SKM-1 (cell line): Measurements from ENCODE around the gene MRPL10.
A peak's percentile ranks its signal among the peaks of the same experiment; 100 is the strongest.

Source experiments
- DNase-seq: peaks from one replicate; lab custom pipeline; 2025; ENCODE audit not compliant: unreplicated experiment; lab: John Stamatoyannopoulos, UW

Gene MRPL10

GRCh38 chr17:47815106-47815918 is 16.0 kb downstream of the MRPL10 start:
- no peak for DNase-seq

DNA sequence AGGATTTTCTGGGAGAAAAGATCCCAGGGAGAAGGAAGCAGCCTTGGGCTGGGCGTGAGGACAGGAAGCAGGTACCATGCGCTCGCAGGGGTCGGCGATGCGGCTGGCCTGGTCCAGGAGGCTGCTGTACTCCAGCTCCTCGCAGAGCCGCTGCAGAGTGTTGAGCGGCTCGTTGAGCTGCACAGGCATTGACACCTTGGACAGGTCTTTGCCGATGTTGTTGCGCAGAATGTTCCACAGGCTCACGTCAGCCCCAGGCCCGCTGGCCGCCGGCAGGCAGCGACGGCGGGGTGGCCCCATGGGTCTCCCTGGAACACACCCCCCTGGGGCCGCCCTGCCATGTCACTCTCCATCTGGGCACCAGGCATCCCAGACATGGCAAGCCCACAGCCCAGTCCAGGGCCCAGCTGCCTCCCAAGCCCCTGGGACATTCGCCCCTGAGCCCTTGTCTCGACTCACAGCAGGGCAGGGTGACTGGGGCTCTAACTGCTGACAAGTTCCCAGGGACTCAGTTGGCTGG is 17.8 kb downstream of the MRPL10 start:
- no peak for DNase-seq

DNA sequence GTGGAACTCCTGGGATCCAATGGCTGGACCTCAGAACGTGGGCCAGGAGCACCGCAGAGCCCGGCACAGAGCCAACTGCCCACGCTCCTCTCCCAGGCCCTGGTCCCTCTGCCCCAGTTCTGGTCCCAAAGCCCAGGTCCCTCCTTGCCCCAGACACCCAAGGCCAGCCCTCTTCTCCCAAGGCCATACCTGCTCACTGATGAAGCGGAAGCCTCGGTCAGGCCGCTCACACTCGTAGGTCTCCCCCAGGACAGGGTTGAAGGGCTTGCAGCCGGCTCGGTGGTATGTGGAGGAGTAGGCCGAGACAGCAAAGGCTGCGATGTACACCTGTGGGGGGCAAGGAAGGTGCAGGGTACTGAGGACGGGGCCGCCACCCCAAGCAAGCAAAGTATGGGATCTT is 18.3 kb downstream of the MRPL10 start:
- no peak for DNase-seq

DNA sequence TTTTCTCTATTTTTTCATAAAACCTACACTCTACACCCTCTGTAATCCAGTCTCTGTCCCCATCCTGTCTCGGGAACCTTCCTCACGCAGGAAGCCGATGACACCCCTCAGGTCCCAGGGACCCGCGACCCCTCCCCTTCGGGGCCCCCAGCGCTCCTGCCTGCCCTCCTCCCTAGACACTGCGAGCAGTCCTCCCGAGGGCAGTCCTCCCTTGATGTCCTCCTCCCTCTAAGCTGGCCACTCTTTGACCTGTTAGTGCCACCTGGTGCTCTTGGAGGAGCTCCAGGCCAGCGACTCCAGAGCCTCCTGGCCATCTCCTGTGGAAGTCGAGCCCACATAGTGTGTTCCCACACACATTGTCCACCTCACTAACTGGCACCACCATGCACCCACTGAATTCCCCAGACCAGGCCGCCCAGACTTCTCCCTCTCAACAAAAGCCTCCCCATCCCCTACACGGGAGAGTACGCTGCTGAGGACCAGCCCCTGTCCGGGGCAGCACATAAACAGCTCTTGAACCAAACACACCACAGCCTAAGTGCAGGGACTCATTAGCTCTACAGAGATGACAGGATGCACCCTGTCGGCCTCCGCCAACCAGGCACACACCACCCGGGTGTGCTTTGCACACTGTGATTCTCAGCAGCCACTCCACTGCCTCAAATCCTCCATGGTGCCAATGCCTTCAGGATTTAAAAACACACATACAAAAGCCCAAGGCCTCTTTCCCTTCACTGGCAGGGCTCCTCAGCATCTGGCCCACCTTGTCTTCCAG is 19.0 kb downstream of the MRPL10 start:
- DNase-seq = no peak

DNA sequence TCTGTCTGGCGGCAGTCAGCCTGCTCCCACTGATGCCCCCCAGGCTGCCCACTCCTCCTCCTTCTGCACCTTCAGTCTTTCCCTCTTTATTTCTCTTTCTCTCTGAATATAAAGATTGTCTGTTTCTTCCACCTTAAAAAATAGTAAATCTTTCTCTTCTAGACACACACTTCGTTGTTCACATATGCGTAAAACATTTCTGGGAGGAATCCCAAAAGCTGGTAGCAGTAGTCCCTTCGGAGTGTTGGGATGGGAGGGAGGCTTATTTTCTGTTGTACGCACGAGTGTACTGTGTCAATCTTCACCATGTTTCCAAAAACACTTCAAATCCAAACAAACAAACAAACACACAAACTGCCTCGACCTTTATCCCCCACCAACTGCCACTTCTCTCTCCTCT is 19.6 kb downstream of the MRPL10 start:
- DNase-seq = no peak

DNA sequence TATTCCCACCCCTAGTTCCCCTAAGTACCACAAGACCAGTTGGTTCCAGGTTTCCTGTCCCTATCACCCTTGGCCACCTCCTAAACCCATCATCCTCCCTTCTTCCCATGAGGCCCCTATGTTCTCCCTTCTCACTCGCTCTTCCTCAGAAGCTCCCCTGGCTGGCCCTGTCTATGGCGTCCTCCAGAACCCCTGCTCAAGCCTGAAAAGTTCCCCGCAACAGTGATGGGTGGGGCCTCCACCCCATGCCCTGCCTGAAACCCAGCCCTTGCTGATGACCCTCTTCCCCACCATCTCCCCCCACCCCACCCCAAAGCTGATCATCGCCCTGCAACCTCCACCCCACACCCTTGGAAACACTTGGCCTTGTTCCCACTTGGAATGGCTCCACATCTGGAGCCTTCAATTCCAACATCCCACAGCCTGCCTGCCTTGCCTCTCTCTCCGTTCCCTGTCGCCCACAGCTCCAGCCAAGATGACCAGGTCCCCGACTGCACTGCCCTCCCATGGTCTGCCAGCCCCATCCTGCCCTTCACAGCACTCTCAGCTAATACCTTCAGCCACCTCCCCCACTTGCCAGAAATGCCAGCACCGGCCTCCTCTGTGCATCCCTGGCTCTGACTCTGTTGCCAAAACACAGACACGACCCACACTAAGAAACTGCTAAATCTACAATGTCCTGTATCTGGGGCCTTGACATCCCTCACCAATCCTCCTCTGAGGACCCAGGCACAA is 20.3 kb downstream of the MRPL10 start:
- DNase-seq = no peak

- DNase-seq = no peak
Measured at GRCh38 chr17:47810200-47810821, 21.0 kb downstream of the MRPL10 start.

- DNase-seq = no peak
Measured at GRCh38 chr17:47808830-47809480, 22.4 kb downstream of the MRPL10 start.

DNA sequence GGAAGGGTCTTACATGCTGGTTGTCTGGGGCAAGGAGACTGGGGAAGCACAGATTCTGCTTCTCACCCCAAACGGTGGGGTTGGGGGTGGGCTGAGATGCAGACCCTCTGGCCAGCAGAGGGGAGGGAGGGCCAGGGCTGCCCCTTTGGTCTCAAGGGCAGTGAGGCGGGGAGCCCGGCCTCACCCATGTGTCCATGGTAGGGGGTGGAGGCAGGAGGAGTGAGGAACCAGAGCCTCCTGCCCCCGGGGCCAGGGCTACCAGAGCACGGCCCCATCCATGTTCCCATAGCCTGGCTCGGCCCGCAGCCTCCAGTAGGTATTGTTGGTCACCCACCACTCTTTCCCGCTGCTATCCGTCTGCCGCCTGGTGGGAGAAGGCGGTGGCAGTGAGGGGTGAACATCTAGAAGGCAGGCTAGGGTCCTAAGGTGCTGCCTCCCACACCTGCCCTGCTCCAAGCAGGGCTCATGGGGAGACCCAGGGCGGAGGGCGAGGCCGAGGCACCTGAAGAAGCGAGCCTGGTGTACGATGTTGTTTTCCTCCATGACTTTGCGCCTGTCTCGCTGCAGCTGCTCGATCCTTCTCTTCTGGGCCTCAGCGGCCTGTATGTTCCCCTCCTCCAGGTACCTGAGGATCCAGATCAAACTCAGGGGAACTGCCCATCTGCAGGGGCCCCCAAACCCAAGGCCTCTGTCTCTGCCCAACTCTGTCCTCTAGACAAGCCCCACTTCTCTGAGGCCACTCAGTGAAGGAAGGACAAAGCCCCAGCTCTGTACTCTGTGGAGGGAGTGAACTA is 23.1 kb downstream of the MRPL10 start:
- no peak for DNase-seq

GRCh38 chr17:47807421-47807820 is 23.9 kb downstream of the MRPL10 start:
- DNase-seq = no peak

- no peak for DNase-seq
Measured at GRCh38 chr17:47806913-47807255, 24.5 kb downstream of the MRPL10 start.

DNA sequence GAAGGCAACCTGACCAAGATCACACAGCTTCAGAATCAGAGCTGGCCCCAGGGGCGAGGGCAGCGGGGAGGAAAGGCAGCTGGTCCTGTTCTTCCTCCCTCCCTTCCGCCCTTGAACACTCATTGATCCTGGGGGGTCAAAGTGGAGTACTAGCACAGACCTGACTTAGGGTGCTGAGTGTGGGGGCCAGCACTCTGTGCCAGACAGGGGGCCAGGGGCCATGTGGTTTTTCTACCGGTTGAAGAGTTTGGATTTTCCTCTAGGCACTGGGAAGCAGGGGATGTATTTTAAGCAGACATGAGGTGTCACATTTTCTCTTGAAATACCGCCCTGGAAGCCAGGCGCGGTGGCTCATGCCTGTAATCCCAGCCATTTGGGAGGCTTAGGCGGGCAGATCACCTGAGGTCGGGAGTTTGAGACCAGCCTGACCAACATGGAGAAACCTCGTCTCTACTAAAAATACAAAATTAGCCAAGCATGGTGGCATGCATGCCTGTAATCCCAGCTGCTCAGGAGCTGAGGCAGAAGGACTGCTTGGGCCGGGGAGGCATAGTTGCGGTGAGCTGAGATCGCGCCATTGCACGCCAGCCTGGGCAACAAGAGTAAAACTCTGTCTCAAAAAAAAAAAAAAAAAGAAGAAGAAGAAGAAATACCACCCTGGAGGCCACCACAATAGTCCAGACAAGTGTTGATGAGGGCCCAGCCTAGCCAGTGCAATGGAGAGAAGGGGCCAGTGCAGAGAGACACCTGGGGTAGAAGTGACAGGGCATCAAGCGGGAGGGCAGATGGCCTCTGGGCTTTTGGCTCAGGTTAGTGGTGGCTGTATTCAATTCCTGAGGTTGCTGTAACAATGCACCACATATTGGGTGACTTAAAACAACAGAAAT is 25.1 kb downstream of the MRPL10 start:
- DNase-seq = no peak

DNA sequence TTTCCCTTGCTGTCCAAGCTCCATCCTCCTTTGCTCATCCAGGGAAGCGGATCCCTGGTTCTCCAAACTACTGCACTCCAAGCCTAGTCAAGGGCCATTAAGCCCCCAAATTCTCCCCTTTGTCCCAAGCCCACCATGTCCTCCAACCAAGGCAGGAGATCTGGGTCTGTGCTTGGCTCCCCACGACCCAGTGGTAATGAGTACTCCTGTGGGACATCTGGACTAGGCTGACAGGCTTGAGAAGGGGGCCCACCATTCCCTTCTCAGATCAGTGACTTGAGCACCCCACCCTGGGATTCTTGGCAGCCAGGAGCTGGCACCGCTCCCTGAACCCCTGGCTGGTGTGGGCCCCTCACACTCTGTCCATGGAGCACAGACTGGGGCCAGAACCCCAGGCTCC is 26.9 kb downstream of the MRPL10 start:
- no peak for DNase-seq

- DNase-seq = no peak
Measured at GRCh38 chr17:47803751-47804150, 27.6 kb downstream of the MRPL10 start.

DNA sequence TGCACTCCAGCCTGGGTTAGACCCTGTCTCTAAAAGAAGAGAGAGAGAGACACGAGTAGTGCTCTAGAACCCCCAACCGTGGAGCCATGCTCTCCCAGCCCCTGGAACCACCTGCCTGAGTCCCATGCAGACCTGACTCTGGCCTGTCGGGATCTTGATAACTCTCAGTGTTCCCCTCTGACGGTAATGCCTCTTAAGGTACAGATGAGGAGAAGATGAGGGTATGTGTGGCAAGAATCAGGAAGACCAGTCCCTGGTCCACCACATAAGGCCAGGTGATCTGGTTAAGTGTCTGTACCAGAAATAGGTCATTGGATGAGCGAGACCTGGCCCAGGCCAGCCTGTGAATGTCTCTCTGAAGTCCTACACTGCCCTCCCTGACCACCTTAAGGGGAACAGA is 28.1 kb downstream of the MRPL10 start:
- no peak for DNase-seq

DNA sequence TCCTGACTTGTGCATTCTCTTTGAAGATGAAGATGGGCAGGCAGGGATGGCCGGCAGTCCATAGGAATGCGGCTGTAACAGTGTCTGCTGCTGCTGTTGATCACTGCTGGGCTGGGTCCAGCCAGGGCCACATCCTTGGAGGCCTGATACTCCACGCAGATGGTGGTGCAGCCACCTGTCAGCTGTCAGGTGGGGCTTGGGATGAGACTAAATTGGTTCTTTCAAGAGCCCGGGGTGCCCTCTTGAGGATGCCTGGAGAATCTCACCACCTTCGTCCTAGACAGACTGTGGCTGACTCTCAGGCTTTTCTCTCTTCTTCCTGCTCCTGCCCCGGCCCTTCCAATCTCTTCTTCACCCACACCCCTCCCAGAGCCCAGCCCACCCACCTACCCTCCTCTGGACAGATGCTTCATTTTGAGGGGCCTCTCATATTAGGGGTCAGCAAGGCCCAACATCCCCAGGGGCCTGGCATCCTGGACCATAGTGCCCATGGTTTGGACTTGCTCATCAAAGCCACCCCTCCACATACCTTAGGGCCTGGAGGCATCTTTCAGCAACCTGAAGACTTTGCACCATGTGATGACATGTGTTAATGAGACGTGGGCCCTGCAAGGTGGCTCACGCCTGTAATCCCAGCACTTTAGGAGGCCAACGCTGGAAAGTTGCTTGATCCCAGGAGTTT is 28.9 kb downstream of the MRPL10 start:
- peak; percentile 7 for DNase-seq

DNA sequence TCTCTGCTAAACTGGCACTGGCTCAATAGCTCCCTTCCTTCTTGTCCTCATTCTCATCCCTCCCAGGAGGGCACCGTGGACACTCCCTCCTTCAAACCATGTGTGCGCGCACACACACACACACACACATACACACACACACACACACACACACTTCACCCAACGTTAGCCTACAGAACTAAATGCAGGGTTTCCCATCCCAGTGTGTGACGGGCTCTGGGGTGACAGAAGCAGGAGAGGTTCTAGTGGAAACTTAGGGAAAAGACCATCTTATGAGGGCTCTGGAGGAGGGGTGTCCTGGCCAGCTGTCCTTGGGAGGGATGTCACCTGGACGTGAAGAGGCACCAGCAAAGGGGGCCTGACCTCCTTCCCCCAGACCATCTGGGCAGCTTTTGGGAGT is 29.4 kb downstream of the MRPL10 start:
- no peak for DNase-seq

- DNase-seq = no peak
Measured at GRCh38 chr17:47801176-47801765, 30.1 kb downstream of the MRPL10 start.
